Heart left ventricle (tissue), 13 donors: Measurements from ENCODE around the gene SIGLEC9.

Experiments used
- CTCF ChIP-seq, 12 donors: fragments of 200-600 bp; sonication (generic) in 4 of 12; IDR thresholded peaks; one replicate each; pipeline versions ENCODE4 v1.5.0 to v1.8.0; 2018 to 2022; ENCODE audit warnings: antibody characterized with exemption in 12 of 12, mild to moderate bottlenecking in 5 of 12
- POLR2A ChIP-seq, 2 donors: fragments of 450-650 bp; IDR thresholded peaks; one replicate each; pipeline ENCODE4 v1.6.1; 2017; ENCODE audit warnings: antibody characterized with exemption in 2 of 2, mild to moderate bottlenecking in 2 of 2, moderate library complexity in 2 of 2
- donor health status: ischemic (EF 13 %, LVEDD 7.1; RV severe dilation, severe dysfunction).
- donor health status: DM: no; HTN: yes; CAD: no.
- donor health status: DM: no; HTN: no; CAD: no.
- donor health status: ischemic (EF 25% LVEDD 6.9; RV normal size, moderate dysfunction).
- donor health status: ischemic (EF 25% LVEDD 5.7; RV mildly dilated, moderate dysfunction).
- donor health status: ischemic (EF 35%, LVEDD 5.7; RV mildly dilated, moderate dysfunction).
- donor health status: nonischemic (EF 11% LVEDD 7.7; RV severe dilation, severe dysfunction).
- donor health status: DM: yes; HTN: yes; CAD: no.
- donor health status: PGD.
- donor health status: ischemic (EF 29% LVEDD 5.4; RV normal size, mild dysfunction).
- donor health status: nonischemic (EF 23%, LVEDD 6.1; RV moderate dilation, normal function).

DNA sequence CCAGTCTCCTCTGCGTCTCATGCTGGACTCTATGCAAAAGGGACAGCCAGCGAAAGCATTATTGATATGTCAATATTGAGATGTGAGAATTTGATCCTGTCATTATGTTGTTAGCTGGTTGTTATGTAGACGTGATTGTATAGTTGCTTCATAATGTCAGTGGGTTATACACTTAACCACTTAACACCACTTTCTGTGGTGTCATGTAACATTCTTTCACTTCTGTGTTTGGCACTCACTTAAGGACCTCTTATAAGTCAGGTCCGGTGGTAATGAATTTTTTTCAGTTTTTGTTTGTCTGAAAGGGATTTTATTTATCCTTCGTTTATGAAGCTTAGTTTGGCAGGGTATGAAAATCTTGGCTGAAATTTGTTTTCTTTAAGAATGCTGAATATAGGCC, 10.3 kb downstream of the SIGLEC9 start:
- no peak for TF ChIP-seq POLR2A (IDR thresholded peaks at IDR 0.05)
- TF ChIP-seq CTCF (IDR thresholded peaks at IDR 0.05), result no peak
